PFSK-1 (cell line): ENCODE results near the gene LSAMP.

Source experiments
- FOXP2 ChIP-seq: optimal IDR thresholded peaks from 2 replicates; pipeline ENCODE3; 2011; ENCODE audit warnings: borderline replicate concordance, control low read depth, inconsistent platforms; ENCODE audit not compliant: insufficient read depth; ENCODE audit errors: extremely low read length, extremely low read depth
- POLR2AphosphoS5 ChIP-seq: IDR thresholded peaks from 2 replicates; pipeline ENCODE4 v1.6.1; 2012; ENCODE audit warnings: low read depth, mild to moderate bottlenecking, control low read depth, low read length, moderate library complexity
- REST ChIP-seq, 2 experiments: IDR thresholded peaks; 2 replicates each; pipeline versions ENCODE4 v1.6.1 to v1.8.0; 2011 to 2012; ENCODE audit warnings: low read depth in 2 of 2, low read length in 2 of 2, control low read depth in 1 of 2, inconsistent platforms in 1 of 2, mild to moderate bottlenecking in 1 of 2, moderate library complexity in 1 of 2; ENCODE audit not compliant: insufficient read depth in 1 of 2
- SIN3A ChIP-seq: IDR thresholded peaks from 2 replicates; pipeline ENCODE4 v1.6.1; 2012; ENCODE audit warnings: mild to moderate bottlenecking, low read length, moderate library complexity, borderline replicate concordance; ENCODE audit not compliant: insufficient read depth
- TAF1 ChIP-seq: IDR thresholded peaks from 2 replicates; pipeline ENCODE4 v1.6.1; 2012; ENCODE audit warnings: low read length, control low read depth, borderline replicate concordance; ENCODE audit not compliant: insufficient read depth

The LSAMP gene

DNA sequence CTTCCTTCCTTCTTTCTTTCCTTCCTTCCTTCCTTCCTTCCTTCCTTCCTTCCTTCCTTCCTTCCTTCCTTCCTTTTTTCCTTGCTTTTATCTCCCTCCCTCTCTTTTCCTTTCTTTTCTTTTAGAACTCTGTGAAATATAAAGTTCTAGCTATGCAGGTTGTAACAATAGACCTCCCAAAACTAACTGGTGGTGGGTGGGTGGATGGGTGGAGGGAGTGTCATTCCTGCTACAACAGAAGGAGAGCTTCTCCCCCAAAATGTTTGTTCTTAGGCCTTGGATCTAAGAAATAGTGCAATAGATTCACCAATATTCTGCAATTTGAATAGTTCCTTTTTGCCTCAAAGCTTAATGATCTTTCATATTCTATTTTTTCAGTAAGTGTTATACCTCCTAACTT, 606.0 kb downstream of the LSAMP start:
- TF ChIP-seq POLR2AphosphoS5 (no peak), REST (IDR thresholded peaks at IDR 0.05; ENCODE audit: insufficient read depth in 1 of 2, low read depth in 2 of 2, low read length in 2 of 2) (no peak), SIN3A (no peak), FOXP2 (no peak), TAF1 (no peak)

DNA sequence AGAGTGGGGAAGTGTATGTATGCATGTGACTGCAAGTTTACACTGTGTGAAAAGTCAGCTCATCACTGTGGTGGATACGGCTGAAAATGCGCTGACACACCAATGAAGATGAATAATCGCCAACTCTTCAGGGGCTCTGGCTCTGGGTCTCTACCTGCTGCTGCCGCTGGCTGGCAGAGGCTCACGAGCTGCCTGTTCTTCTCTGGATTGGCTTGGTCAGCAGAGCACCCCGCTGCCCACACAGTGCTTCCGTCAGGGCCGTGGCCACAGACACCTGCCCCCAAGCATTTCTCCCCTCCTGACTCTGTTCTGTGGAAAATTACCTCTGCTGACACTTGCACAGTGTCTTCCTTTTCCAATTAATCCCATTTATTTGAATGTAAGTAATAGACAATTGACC, 606.5 kb downstream of the LSAMP start:
- TF ChIP-seq REST (IDR thresholded peaks at IDR 0.05; ENCODE audit: insufficient read depth in 1 of 2, low read depth in 2 of 2, low read length in 2 of 2) (no peak), TAF1 (no peak), POLR2AphosphoS5 (no peak), SIN3A (no peak), FOXP2 (no peak)

DNA sequence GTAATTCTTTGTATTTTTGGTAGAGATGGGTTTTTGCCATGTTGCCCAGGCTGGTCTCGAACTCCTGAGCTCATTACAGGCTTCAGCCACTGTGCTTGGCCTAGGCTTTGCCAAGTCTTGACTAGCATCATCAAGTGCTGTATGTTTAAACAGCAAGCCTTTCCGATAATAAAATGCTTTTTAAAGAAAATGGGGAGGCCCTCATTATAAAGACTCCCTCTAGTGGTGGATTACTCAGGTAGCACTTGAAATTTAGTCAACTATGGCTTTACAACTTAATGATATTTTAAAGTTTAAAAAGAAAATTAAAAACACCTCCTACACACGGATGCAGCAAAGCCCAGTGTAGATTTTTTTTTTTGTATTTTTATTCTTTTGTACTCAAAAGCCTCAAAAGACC, 608.3 kb downstream of the LSAMP start:
- TF ChIP-seq SIN3A (no peak), TAF1 (no peak), POLR2AphosphoS5 (no peak), REST (IDR thresholded peaks at IDR 0.05; ENCODE audit: insufficient read depth in 1 of 2, low read depth in 2 of 2, low read length in 2 of 2) (no peak), FOXP2 (no peak)

DNA sequence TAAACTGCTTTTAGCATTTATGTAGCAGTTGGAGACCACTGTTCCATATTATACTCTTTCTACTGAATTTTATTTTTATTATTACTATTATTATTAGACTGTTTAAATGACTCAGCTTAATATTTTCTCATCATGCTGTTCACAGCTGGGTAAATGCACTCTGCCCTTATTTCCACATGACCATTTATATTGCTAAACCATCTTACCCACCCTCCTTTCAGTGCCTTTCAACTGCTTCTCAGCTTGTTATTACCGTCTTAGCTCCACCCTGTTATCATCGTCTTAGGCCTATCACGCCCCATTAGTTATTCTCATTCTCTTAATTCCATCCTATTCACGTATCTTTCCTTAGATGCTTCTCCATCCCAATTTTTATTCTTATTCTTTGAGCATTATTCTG, 609.3 kb downstream of the LSAMP start:
- TF ChIP-seq TAF1 (no peak), REST (IDR thresholded peaks at IDR 0.05; ENCODE audit: insufficient read depth in 1 of 2, low read depth in 2 of 2, low read length in 2 of 2) (no peak), POLR2AphosphoS5 (no peak), FOXP2 (no peak), SIN3A (no peak)

DNA sequence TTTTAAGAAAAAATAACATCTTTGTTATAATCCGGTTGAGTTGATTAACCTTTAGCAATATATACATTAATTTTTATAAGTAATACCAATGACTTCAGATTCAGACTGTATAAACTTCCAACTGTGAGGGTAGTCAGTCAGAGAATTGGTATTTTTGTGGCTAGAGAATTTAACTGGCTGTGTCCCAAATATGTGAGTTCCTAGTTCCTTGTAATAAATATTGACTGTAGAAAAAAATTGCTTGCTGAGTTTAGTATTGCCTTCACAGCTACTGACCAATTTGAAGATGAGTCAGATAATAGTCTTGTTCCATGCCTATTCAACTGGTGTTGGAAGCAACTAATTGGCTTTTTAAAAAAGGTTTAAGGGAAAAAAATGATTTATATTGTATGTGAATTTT, 611.2 kb downstream of the LSAMP start:
- no peak for TF ChIP-seq TAF1

GRCh38 chr3:115833074-115833473, 612.2 kb downstream of the LSAMP start:
- TF ChIP-seq FOXP2 (no peak), POLR2AphosphoS5 (no peak), REST (IDR thresholded peaks at IDR 0.05; ENCODE audit: insufficient read depth in 1 of 2, low read depth in 2 of 2, low read length in 2 of 2) (no peak), TAF1 (no peak), SIN3A (no peak)
